Retina (tissue), 1 donor: Measurements from ENCODE around the gene RTF1.
"Not testable (repeated sequence)": the region's sequence is repeated elsewhere in the genome, so short reads cannot be mapped to it uniquely, and the experiment has no call there.

Source experiments
- DNase-seq: peaks from one replicate; pipeline ENCODE4 v3.0.0-alpha.2; 2016

The RTF1 gene

DNA sequence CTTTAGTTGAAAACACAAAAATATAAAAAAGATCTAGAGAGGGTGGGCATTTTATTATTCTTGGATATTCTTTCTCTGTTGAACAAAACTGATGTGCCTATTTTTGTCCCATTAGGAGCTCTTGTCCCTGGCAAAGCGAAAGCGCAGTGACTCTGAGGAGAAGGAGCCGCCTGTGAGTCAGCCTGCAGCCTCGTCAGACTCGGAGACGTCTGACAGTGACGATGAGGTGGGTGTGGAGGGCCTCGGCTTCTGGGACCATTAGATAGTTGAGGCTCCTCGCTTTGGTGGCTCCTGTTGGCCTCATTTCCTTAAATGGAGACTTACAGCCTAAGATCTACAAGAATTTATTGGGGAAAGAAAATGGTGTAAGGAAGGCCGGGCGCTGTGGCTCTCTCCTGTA lies 21.3 kb downstream of the RTF1 start:
- no peak for DNase-seq

DNA sequence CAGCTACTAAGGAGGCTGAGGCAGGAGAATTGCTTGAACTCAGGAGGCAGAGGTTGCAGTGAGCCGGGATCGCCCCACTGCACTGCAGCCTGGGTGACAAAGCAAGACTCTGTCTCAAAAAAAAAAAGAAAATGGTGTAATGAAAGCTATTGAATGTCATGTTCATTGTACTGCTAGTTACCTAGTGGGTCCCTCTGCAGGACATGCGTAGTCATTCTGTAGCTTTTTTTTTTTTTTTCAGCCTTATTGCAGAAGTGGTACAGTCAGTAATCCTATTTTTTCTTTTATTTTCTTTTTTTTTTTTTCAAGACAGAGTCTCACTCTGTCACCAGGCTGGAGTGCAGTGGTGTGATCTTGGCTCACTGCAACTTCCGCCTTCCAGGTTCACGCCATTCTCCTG lies 21.9 kb downstream of the RTF1 start:
- DNase-seq = not testable (repeated sequence)

- DNase-seq = no peak
Measured at GRCh38 chr15:41443275-41443674, 26.4 kb downstream of the RTF1 start.

- DNase-seq = no peak
Measured at GRCh38 chr15:41445399-41445798, 28.5 kb downstream of the RTF1 start.

DNA sequence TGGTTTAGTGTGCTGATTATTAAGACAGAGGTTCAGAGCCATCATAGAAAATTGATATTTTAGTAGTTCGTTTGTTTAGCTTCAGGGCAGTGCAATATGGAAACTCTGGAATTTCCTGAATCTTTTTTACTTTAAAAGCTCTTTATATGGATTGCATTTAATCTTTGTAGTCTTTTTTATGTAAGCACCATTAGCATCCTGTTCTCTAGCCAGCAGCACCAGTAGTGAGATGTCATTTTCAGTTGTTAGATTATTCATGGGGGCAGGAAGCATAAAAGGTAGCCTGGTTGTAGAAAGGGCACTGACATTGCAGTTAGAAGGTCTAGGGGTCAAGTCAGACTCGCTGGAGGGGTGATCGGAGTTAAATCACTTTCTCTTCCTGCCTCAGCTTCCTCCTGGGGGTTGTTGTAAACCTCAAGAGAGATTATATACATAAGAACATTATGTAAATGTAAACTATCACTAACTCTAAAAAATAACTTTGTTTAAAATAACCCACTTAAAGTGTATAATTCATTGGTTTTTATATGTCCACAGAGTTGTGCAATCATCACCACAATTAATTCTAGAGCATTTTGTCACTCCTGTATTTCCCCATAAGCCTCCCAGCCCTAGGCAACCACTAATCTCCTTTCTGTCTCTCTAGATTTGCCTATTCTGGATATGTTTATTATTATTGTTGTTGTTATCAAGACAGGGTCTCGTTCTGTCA lies 45.3 kb downstream of the RTF1 start:
- DNase-seq = no peak

DNA sequence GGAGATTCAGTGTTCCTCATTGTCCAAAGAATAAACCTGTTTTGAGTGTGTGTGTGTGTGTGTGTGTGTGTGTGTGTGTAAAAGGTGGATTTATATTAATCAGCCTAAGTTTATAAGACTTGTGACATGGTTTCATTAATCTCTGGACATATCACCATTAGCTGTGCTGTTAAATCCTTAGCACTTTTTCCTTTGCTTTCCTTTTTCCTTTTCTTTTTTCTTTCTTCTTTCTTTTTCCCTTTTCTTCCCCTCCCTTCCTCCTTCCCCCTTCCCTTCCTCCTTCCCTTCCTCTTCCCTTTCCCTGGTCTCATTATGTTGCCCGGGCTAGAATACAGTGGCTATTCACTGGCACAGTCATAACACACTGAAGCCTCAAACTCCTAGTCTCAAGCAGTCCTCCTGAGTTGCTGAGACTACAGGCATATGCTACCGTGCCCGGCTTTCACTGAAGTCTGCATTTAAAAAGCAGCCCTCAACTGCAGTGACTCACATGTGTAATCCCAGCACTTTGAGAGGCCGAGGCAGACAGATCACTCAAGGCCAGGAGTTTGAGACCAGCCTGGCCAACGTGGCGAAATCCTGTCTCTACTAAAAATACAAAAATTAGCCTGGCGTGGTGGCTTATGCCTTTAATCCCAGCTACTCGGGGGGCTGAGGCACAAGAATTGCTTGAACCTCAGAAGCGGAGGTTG lies 48.1 kb downstream of the RTF1 start:
- no peak for DNase-seq

DNA sequence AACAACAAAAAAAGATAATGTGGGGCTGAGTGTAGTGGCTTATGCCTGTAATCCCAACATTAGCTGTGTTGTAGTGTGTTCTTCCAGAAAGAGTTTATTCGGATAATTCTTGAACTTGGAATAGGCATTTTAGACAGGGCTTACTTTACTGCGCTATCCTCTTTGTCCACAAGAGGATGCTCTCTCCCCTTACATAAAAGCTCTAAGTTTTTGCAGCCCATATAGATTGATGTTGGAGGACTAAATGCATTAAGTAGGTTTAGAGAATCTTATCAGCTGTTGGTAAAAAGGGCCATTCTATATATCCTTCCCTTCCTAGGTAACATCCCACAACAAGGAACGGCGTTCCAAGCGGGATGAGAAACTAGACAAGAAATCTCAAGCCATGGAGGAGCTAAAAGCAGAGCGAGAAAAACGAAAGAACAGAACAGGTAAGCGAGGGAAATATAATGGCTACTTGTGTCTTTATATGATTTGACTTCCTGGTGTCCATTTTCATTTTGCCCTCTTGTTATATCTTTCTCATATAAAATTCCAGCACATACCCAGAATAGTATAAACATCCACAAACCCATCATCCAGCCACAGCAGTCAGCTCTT lies 49.0 kb downstream of the RTF1 start:
- peak; percentile 27 for DNase-seq

GRCh38 chr15:41466711-41467110 lies 49.8 kb downstream of the RTF1 start:
- no peak for DNase-seq

- not testable (repeated sequence) for DNase-seq
Measured at GRCh38 chr15:41469644-41470043, 52.7 kb downstream of the RTF1 start.

- no peak for DNase-seq
Measured at GRCh38 chr15:41473418-41473817, 56.5 kb downstream of the RTF1 start.

DNA sequence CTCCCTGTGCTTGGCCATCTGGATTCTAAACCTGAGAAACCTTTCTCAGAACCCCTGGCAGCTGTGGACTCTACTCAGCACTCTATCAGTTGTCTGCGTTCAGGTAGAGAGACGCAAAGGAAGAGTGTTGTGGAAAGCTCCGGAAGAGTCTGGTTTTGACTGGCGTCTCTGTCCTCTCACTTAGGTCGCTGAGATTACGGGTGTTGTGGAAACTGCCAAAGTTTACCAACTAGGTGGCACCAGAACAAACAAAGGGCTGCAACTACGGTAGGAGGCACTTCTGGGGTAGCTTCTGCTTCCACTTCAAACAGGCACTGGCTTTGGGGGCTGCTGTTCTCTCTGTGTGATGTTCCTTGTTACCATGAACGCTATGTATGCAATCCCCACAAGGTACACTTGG lies 57.5 kb downstream of the RTF1 start:
- DNase-seq = no peak

DNA sequence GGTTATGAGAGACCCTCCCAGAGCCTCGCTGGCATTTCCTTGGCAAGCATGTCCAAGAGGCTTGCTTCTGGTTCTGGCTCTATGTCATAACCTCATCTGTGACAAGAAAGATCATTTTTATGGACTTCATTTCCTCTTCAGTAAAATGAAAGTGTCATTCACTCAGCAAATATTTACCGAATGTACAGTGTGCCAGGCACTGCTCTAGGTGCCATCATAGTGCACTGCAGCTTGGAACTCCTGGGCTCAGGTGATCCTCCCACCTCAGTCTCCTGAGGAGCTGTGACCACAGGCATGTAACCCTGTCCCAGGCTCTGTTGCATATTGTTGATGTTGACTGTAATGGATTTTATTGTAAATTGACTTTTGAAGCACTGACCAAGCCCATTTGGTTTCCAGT lies 58.0 kb downstream of the RTF1 start:
- no peak for DNase-seq

GRCh38 chr15:41476416-41477048 lies 59.6 kb downstream of the RTF1 start:
- no peak for DNase-seq

DNA sequence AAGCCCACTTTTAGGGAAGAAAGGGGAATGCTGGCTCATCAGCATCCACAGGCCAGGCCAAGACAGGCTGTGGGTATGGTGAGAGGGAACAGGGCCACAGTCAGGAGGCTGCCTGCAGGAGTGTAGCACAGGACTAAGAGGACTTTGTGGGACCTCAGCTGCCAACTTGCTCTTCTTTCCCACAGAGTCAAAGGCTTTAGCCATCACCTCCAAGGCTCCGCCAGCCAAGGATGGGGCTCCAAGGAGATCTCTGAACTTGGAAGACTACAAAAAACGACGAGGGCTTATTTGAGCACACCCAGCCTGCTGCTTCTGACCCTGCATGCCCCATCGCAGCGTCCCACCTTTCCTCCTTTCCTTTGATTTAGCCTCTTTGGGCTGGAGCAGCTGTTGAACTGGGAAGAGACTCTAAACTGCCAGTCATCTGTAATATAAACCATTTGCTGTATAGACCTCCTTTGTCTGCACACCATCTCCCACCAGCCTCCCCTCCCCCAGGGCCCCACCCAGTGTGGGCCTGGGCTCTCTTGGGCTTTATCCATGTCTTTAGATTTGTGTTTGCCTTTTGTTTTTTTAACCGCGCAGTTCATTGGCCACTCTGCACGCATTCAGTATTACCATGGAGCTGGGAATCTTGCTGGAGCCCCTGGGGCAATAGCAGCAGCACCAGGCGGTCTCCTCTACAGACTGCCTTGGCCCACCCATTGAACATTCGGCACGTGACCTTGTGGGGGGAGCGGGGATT lies 63.7 kb downstream of the RTF1 start:
- DNase-seq = no peak

DNA sequence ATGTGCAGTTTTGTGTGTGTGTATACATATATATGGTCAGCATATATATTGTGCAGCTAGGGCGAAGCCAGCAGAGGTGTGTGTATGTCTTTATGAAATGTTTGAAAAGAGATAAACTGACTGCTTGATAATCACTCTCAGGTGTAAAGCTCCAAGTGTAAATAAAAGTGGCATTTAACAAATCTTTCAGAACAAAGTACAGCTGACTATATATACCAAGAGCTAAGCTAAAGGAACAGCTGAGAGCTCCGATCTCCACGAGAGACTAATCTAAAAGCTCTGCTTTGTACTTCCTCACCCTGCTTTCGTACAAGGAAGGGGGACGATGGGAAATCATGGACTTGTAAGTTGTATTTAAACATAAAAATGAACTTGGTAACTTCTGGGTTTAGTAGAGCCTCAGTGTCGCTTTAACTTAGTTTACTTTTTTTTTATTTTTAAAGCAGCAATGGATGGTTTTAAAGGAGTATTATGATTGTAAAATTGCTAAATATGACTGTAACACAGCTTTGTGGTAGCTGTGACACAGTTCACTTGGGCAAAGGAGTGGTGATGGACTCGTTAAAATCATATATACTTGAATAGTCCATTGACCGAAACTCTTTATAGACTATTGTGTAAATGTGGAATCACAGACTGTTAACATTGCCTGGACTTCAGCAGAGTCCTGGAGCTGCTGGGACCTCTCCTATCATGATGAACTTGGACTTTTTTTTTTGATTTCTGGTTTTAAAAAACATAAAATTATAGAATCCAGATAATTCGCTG lies 65.4 kb downstream of the RTF1 start:
- DNase-seq = no peak

DNA sequence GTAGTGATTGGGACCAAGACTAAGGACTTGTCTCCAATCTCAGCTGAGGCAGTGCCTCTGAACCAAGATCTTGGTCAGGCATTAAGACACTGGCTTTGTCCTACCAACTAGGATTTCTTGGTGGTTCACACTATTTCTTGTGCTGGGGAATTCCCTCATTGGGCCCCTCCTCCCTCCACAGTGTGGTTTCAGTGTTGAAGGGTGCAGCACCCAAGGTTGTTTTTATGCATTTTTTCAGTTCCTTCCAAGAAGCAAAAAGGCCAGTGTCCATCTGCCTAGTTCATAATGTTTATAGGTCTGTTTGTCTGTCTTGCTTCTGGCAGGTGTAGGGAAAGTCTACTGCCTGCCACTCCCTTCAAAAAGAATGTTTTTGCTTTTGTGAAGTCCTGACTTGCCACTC lies 66.2 kb downstream of the RTF1 start:
- no peak for DNase-seq

DNA sequence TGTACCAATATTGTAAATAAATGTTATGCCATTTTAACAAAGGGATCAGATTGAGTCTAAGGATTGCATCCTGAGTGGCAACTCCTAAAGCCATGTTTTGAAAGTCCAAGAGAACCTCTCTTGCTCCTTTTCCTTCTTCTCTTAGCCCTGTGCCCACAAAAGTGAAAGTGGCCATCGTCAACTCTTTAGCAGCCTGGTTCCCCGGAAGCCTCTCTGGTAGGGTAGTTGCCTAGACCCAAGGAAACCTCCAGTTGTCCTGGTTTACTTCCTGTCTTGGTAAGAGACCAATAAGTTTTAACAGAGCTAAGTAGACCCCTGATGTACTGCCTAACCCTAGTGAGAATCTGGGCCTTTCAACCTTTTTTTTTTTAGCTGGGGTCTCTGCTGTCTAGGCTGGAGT lies 66.6 kb downstream of the RTF1 start:
- DNase-seq = no peak

GRCh38 chr15:41484937-41485625 lies 68.2 kb downstream of the RTF1 start:
- no peak for DNase-seq

GRCh38 chr15:41486286-41486685 lies 69.4 kb downstream of the RTF1 start:
- DNase-seq = no peak

- no peak for DNase-seq
Measured at GRCh38 chr15:41487381-41487780, 70.5 kb downstream of the RTF1 start.

GRCh38 chr15:41487802-41488201 lies 70.9 kb downstream of the RTF1 start:
- DNase-seq = no peak

- DNase-seq = no peak
Measured at GRCh38 chr15:41489641-41490040, 72.7 kb downstream of the RTF1 start.
